Measurements from ENCODE around the gene RASAL1.

DNA sequence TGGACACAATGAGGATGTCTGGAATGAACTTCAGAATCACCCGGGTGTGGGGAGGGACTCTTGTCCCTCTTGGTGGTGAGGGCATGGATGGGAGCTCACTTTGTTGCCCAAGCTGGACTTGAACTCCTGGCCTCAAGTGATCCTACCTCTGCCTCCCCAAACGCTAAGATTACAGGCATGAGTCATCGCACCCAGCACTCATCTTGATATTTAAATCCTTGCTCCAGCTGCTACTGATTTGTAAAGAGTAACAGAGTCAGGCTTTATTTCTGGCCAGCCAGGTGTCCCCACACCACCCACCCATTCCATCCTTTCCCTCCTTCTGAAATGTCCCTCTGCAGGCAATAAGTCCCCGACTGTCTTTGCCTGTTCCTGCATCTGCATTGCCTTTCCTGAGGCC is 44.8 kb upstream of the RASAL1 start:
- TF ChIP-seq NFRKB (IDR thresholded peaks at IDR 0.05) (no peak), SUZ12 (IDR thresholded peaks at IDR 0.05) (no peak), FOXM1 (IDR thresholded peaks at IDR 0.05; ENCODE audit: borderline replicate concordance) (no peak)

Data from HEK293T (cell line).